H7 (cell line): ENCODE results near the gene CMTM7. TPM values are rescaled to one million over a fixed set of nuclear protein-coding genes. Genes with fewer than 3 reads are reported as not detected.

Experiments
- DNase-seq: peaks from one replicate; pipeline ENCODE4 v3.0.0; 2012
- H3K27me3 ChIP-seq: 2 replicates; pipeline ENCODE4 v1.6.0; 2011; ENCODE audit warnings: mild to moderate bottlenecking, low read length; ENCODE audit not compliant: control insufficient read depth, insufficient read depth
- H3K36me3 ChIP-seq: replicated peaks from 2 replicates; pipeline ENCODE4 v1.5.1; 2011; ENCODE audit warnings: low read length; ENCODE audit not compliant: control insufficient read depth, insufficient read depth
- H3K4me3 ChIP-seq: 2 replicates; pipeline ENCODE4 v1.5.1; 2011; ENCODE audit warnings: low read depth, mild to moderate bottlenecking, control low read depth, low read length, moderate library complexity; ENCODE audit not compliant: insufficient read depth
- total RNA-seq: library from RNA; depleted of rRNA; stranded (reverse); fragments of >200 nt; shearing (Covaris generic); gene quantifications from 2 replicates; pipeline ENCODE4 v1.2.3, GENCODE V29; 2014; rRNA removed

Gene CMTM7, protein sequence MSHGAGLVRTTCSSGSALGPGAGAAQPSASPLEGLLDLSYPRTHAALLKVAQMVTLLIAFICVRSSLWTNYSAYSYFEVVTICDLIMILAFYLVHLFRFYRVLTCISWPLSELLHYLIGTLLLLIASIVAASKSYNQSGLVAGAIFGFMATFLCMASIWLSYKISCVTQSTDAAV
- 15.3 and 17.7 TPM in 2 replicates for total RNA-seq

GRCh38 chr3:32391643-32392535 is at the start of gene CMTM7:
Gene CMTM7 (plus strand): TSS chr3:32391853. CDS start chr3:32391907, 54 bp downstream.
- Histone ChIP-seq H3K36me3 (no peaks in the 10 kb centered on the region), H3K27me3 (peaks cover 16% of the 10 kb centered on the region), H3K4me3 (peak within 1 kb of the TSS; percentile 82)
- DNase-seq, result peak; percentile 88

- DNase-seq, result no peak
- Histone ChIP-seq H3K4me3 (no peak overlapping the region), H3K27me3 (no peaks in the 10 kb centered on the region), H3K36me3 (no peaks in the 10 kb centered on the region)
Observed at GRCh38 chr3:32347343-32348125, 44.1 kb upstream of the CMTM7 start.

- H3K4me3 ChIP-seq, result no peak overlapping the region
- H3K36me3 ChIP-seq, result no peaks in the 10 kb centered on the region
- H3K27me3 ChIP-seq, result no peaks in the 10 kb centered on the region
- peak; percentile 67 for DNase-seq
Observed at GRCh38 chr3:32349184-32349583, 42.5 kb upstream of the CMTM7 start.

GRCh38 chr3:32352563-32352962 is 39.1 kb upstream of the CMTM7 start:
- no peaks in the 10 kb centered on the region for H3K27me3 ChIP-seq
- no peak for DNase-seq
- H3K36me3 ChIP-seq, result no peaks in the 10 kb centered on the region
- no peak overlapping the region for H3K4me3 ChIP-seq

GRCh38 chr3:32353351-32353750 is 38.3 kb upstream of the CMTM7 start:
- Histone ChIP-seq H3K4me3 (no peak overlapping the region), H3K27me3 (no peaks in the 10 kb centered on the region), H3K36me3 (no peaks in the 10 kb centered on the region)
- DNase-seq, result no peak

DNA sequence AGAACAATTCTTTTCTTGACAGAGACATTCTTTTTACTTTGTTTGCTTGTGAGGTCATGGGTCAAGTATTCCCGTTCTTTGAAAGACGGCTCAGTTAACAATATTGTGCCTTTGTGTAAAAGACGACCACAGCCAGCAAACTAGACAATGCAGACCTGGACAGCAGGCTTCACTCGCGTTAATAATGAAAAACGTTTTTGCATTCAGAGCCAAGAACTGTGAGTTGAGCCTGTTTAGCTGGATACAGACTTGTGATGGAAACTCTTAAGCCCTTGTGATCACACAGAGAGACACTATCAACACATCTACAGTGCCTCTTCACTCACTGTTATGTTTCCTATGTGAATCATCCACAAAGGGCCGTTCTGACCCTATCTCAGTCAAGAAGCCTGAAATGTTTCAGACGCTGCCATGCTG is 37.3 kb upstream of the CMTM7 start:
- Histone ChIP-seq H3K36me3 (no peaks in the 10 kb centered on the region), H3K27me3 (no peaks in the 10 kb centered on the region), H3K4me3 (no peak overlapping the region)
- DNase-seq, result no peak

GRCh38 chr3:32355751-32356291 is 35.8 kb upstream of the CMTM7 start:
- DNase-seq, result no peak
- Histone ChIP-seq H3K4me3 (no peak overlapping the region), H3K27me3 (no peaks in the 10 kb centered on the region), H3K36me3 (no peaks in the 10 kb centered on the region)

GRCh38 chr3:32359766-32360492 is 31.7 kb upstream of the CMTM7 start:
- no peaks in the 10 kb centered on the region for H3K36me3 ChIP-seq
- no peaks in the 10 kb centered on the region for H3K27me3 ChIP-seq
- DNase-seq, result peak; percentile 59
- H3K4me3 ChIP-seq, result no peak overlapping the region

DNA sequence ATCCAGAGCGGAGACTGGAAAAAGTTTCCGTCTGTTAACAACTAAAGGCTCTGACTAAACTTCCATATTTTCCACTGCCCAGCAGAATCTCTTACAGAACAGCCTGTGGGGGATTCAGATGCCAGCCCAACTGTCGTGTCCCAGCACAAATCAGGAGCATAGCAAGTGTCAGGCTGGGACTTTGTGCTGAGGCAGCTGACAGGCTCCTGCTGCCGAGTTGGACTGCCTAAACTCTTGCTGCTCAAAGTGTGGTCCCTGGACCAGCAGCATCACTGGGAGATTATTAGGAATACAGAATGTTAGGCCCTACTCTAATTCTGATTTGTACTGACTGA is 31.2 kb upstream of the CMTM7 start:
- DNase-seq, result no peak
- no peak overlapping the region for H3K4me3 ChIP-seq
- H3K36me3 ChIP-seq, result no peaks in the 10 kb centered on the region
- H3K27me3 ChIP-seq, result no peaks in the 10 kb centered on the region

DNA sequence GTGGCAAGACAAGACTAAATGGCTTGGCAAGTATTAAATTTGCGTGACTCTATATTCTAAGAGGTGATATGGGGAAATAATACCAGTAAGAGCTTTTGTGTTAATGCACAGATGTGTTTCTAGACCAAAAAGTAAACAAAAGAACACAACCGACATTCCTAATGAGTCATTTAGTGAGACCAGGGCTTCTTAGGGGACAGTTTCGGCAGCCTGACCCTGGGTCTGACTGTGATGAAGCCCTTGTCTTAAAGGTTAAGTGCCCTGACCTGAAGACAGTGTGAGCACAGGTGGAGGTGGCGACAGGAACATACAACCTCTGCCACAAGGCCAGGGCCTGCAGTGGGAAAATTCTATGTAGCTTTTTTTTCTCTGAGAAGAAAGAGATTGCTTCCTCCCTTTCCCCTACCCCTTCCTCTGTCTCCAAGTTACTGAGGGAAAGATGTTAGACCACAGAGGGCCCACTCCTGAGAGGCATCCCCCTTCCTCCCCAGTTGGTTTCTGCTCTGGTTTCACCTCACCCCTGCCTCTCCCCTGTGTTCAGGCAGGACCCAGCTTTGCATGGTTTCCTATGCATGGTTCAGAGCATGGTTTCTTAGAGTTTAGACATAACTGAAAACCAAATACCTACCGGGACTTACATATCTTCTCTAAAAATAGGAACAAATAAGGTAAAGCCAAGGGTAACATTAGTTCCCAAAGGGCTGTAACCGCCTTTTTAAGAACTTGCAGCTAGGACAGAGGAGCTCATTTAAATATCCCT is 24.8 kb upstream of the CMTM7 start:
- peak; percentile 18 for DNase-seq
- no peak overlapping the region for H3K4me3 ChIP-seq
- H3K27me3 ChIP-seq, result no peaks in the 10 kb centered on the region
- H3K36me3 ChIP-seq, result no peaks in the 10 kb centered on the region

DNA sequence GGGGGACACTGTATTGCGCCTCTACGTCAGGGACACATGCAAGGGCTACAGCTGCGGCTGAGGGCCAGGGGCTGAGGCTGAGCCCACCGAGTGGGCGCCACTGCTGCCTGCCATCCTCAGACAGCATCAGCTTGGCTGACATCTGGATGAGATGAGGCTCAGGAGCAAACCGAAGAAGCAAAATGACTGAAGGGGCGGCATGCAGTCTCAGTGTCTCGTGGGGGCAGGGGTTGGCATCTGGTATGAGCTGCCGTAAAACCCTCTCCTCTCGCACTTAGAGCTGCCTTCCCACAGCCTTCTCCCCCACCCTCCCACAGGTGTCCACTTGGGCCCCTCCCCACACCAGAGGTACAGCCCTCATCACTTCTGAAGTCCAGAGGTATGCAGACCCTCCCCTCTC is 24.2 kb upstream of the CMTM7 start:
- Histone ChIP-seq H3K4me3 (no peak overlapping the region), H3K27me3 (no peaks in the 10 kb centered on the region), H3K36me3 (no peaks in the 10 kb centered on the region)
- DNase-seq, result peak; percentile 22

DNA sequence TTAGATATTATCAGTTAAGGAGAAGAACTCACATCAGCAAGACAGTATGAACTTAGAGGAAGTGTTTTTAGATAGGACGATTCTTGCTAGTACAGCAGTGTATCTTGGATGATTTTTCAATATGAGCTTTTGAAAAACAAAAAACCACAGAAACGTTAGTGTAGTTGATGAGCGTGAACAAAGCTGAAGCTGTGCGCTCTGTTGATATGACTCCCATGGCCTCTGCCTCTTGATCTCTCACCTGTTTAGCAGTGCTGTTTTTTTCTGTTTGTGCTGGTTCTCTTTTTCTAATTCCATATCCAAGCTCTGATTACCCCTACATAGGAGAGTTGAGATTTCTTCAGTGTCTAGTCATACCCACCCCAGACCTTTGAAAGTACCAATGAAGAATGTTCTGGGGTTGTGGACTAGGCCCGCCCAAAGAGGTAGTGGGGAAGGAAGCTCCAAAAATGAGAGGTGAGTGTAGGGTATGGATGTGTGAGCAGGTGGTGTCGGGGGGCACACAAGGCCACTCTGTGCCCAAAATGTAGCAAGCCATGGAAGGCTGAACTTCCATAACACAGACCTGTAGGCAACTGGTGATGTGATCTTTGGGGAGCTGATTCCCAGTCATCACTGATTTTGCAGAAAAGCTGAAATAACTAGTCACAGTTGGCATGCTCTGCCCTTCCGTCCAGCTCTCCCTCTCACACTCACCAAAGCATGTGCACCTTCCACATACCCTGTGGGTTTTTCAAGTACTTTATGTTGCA is 20.0 kb upstream of the CMTM7 start:
- no peaks in the 10 kb centered on the region for H3K27me3 ChIP-seq
- no peak for DNase-seq
- H3K36me3 ChIP-seq, result no peaks in the 10 kb centered on the region
- H3K4me3 ChIP-seq, result no peak overlapping the region

DNA sequence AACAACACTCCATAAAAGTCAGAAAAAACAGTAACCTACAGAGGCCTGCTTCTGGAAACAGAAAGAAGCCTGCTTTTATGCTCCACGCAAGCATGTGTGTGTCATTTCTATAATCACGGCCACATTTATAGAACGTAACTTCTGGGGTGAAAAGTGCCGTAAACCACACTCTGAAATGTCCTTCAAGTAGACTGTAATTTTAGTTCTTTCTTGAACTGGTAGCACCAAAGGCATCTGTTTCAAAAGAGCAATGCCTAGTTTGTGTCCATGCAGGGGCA is 19.5 kb upstream of the CMTM7 start:
- Histone ChIP-seq H3K36me3 (no peaks in the 10 kb centered on the region), H3K27me3 (no peaks in the 10 kb centered on the region), H3K4me3 (no peak overlapping the region)
- no peak for DNase-seq
